Endodermal cell (in vitro differentiated cells): ENCODE measurements around the gene GRIK3. TPM values are rescaled to one million over a fixed set of nuclear protein-coding genes. Genes with fewer than 3 reads are reported as not detected.

Experiments
- DNase-seq: peaks from one replicate; pipeline ENCODE4 v3.0.0-alpha.2; 2017
- H3K27ac ChIP-seq: 2 replicates; pipeline ENCODE4 v1.5.1; 2013; ENCODE audit warnings: mild to moderate bottlenecking, low read depth, low read length, moderate library complexity
- H3K27me3 ChIP-seq: 2 replicates; pipeline ENCODE4 v1.6.1; 2013; ENCODE audit warnings: mild to moderate bottlenecking, low read length, moderate library complexity; ENCODE audit not compliant: insufficient read depth, control insufficient read depth, poor library complexity, severe bottlenecking
- H3K36me3 ChIP-seq: 2 replicates; pipeline ENCODE4 v1.7.0; 2013; ENCODE audit warnings: mild to moderate bottlenecking, low read length, moderate library complexity; ENCODE audit not compliant: control insufficient read depth, insufficient read depth
- H3K4me1 ChIP-seq: one replicate; pipeline ENCODE4 v1.7.0; 2013; ENCODE audit warnings: low read length; ENCODE audit not compliant: control insufficient read depth, insufficient read depth
- H3K4me3 ChIP-seq: 2 replicates; pipeline ENCODE4 v1.5.1; 2013; ENCODE audit warnings: mild to moderate bottlenecking, low read length, moderate library complexity
- H3K9ac ChIP-seq: 2 replicates; pipeline ENCODE4 v1.6.1; 2013; ENCODE audit warnings: mild to moderate bottlenecking, low read length, moderate library complexity; ENCODE audit not compliant: poor library complexity, severe bottlenecking; ENCODE audit errors: extremely low read depth
- H3K9me3 ChIP-seq: 2 replicates; pipeline ENCODE4 v1.6.1; 2013; ENCODE audit warnings: mild to moderate bottlenecking, low read length, moderate library complexity; ENCODE audit not compliant: control insufficient read depth
- H3K27ac Mint-ChIP-seq: 2 replicates; pipeline ENCODE4 v1.8.0; 2020; ENCODE audit warnings: mixed read lengths
- H3K27me3 Mint-ChIP-seq: 2 replicates; pipeline ENCODE4 v1.8.0; 2021; ENCODE audit warnings: mild to moderate bottlenecking, mixed read lengths; ENCODE audit not compliant: insufficient read depth
- H3K36me3 Mint-ChIP-seq: 2 replicates; pipeline ENCODE4 v1.8.0; 2020; ENCODE audit warnings: low read depth, mixed read lengths
- H3K4me1 Mint-ChIP-seq: 2 replicates; pipeline ENCODE4 v1.8.0; 2020; ENCODE audit warnings: mixed read lengths
- H3K4me3 Mint-ChIP-seq: 2 replicates; pipeline ENCODE4 v1.8.0; 2020; ENCODE audit warnings: mild to moderate bottlenecking, moderate library complexity, mixed read lengths
- H3K9me3 Mint-ChIP-seq: 2 replicates; pipeline ENCODE4 v1.8.0; 2020; ENCODE audit warnings: mild to moderate bottlenecking, mixed read lengths
- WGBS, 2 experiments: methylation state at CpG; one replicate each; pipeline versions ENCODE4 v1.1.5 to v1.1.7; 2013; ENCODE audit warnings: missing lambda C conversion rate in 2 of 2, mixed read lengths in 1 of 2; ENCODE audit not compliant: insufficient coverage in 1 of 2, insufficient read length in 1 of 2; 5-methylcytosine and 5-hydroxymethylcytosine counted together
- total RNA-seq, 2 donors: library from RNA; stranded (reverse); fragmentation: NEBNext Ultra II Directional in 1 of 2; extraction: Animal tissue kit (Norgen Biotek cat#: 25700) in 1 of 2; gene quantifications; 2 replicates in 1 of 2; 3 replicates in 1 of 2; pipeline ENCODE4 v1.2.1, GENCODE V29; 2021
- TF ChIP-seq, protein P1 (sequence below): fragments of 200-600 bp; sonication (generic); conservative IDR thresholded peaks from 2 replicates; pipeline ENCODE4 v1.5.0; 2021; ENCODE audit warnings: antibody characterized with exemption, mild to moderate bottlenecking

The GRIK3 gene
- total RNA-seq, 2 donors from 2014 or later = 13.4 to 32.4 TPM

DNA sequence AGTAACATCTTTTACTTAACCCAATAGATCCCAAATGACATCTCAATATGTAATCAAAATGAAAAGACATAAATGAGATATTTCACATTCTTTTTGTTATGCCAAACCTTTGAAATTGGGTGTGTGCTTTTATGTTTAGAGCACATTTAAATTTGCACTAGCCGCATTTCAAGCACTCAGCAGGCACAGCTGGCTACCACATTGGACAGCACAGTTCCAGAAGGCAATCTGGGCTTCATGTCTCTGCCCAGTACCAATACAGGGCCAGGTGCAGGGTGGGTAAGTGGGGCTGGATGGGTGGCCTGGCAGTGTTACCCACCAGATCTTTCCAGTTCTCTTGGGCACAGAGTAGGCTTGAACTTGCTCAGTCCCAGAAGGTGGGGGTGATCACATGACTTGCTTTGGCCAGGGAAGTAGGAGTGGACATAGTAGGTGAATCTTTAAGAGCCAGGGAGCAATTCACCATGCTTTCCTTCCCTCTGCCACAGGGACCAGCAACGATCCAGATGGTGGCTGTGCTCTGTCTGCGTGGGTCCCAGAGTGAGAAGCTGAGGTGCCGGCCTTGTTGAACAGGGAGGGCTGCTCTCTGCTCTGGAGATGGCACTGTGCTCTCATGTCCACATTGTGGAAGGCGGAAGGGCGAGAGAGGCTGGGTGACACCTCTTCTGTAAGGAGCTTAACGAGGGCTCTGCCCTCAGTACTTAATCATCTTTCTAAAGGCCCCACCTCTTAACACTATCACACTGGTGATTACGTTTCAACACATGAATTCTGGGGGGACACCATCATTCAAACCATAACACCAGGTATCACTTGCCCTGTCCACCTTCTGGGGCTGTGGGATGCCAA lies 261.4 kb downstream of the GRIK3 start:
- DNase-seq = no peak
- H3K27ac Mint-ChIP-seq = peak overlapping the region; percentile 42
- Histone ChIP-seq H3K27me3 (no peaks in the 10 kb centered on the region), H3K4me3 (no peak overlapping the region), H3K9me3 (no peaks in the 10 kb centered on the region), H3K4me1 (peaks cover 37% of the 10 kb centered on the region), H3K9ac (no peak overlapping the region), H3K27ac (no peak overlapping the region), H3K36me3 (no peaks in the 10 kb centered on the region)
- H3K4me3 Mint-ChIP-seq = no peak overlapping the region
- 85 to 87% methylated on average over 4 to 8 of the region's 8 CpGs for WGBS, 2 experiments
- H3K36me3 Mint-ChIP-seq = peaks cover 3% of the 10 kb centered on the region
- H3K9me3 Mint-ChIP-seq = no peaks in the 10 kb centered on the region
- H3K4me1 Mint-ChIP-seq = peaks cover 70% of the 10 kb centered on the region
- peaks cover 3% of the 10 kb centered on the region for H3K27me3 Mint-ChIP-seq
- TF ChIP-seq, protein P1, sequence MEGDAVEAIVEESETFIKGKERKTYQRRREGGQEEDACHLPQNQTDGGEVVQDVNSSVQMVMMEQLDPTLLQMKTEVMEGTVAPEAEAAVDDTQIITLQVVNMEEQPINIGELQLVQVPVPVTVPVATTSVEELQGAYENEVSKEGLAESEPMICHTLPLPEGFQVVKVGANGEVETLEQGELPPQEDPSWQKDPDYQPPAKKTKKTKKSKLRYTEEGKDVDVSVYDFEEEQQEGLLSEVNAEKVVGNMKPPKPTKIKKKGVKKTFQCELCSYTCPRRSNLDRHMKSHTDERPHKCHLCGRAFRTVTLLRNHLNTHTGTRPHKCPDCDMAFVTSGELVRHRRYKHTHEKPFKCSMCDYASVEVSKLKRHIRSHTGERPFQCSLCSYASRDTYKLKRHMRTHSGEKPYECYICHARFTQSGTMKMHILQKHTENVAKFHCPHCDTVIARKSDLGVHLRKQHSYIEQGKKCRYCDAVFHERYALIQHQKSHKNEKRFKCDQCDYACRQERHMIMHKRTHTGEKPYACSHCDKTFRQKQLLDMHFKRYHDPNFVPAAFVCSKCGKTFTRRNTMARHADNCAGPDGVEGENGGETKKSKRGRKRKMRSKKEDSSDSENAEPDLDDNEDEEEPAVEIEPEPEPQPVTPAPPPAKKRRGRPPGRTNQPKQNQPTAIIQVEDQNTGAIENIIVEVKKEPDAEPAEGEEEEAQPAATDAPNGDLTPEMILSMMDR = no peak

DNA sequence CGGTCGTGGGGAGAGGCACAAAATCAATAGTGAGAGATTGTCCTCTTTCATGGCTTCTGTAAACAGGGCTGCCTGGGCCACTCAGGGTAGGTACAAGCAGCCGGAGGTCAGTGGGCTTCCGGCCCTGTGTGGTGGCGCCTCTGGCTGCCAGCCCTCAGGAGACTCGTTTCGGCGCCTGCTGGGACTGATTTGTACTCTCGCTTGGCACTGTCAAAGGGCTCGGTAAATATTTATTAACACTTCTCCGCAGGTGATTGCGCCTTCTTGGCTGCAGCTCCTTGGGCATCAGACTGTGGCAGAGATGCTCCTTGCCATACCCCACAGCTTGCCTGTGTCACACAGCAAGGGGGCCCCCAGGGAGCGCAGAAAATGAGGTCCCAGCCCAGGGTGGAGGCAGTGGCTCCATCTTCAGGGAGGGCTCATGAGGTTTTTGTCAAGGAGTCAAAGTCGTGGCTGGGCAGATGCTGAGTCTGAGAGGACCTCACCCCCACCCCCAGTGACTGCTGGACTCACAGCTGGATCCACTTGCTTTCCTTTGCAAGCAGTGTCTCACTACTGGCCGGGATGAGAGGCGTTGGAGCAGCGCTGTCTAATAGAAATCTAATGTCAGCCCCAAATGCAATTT lies 262.5 kb downstream of the GRIK3 start:
- H3K27me3 ChIP-seq = no peaks in the 10 kb centered on the region
- WGBS, 2 experiments = 15 to 31% methylated on average over 8 to 17 of the region's 17 CpGs
- H3K4me1 Mint-ChIP-seq = peaks cover 70% of the 10 kb centered on the region
- peaks cover 3% of the 10 kb centered on the region for H3K36me3 Mint-ChIP-seq
- H3K9me3 Mint-ChIP-seq = no peaks in the 10 kb centered on the region
- H3K4me1 ChIP-seq = peaks cover 38% of the 10 kb centered on the region
- no peak overlapping the region for H3K27ac ChIP-seq
- H3K9me3 ChIP-seq = no peaks in the 10 kb centered on the region
- H3K36me3 ChIP-seq = no peaks in the 10 kb centered on the region
- H3K4me3 Mint-ChIP-seq = peak overlapping the region; percentile 60
- peak overlapping the region; percentile 92 for H3K27ac Mint-ChIP-seq
- DNase-seq = peak; percentile 87
- H3K27me3 Mint-ChIP-seq = peaks cover 3% of the 10 kb centered on the region
- peak overlapping the region; percentile 59 for H3K4me3 ChIP-seq
- no peak overlapping the region for H3K9ac ChIP-seq
- TF ChIP-seq, protein P1 = peak; percentile 41

DNA sequence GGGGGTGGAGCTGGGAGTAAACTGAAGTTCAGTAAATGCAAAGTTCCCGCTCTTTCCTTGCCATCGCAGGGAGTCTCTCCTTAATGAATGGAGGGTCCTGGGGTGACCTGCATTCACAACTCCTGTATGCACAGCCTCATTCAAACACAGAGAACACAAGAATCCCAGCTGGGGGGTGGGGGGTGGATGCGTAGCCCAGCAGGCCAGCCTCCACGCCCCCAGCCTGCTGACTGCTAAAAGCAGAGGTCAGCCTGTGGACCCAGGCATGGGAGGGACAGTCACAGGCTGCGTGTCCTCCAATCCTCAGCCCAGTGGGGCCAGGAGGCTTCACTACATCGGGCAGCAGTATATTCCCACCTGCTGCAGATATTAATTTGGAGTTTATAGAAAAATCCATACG lies 263.1 kb downstream of the GRIK3 start:
- H3K27ac Mint-ChIP-seq = peak overlapping the region; percentile 92
- no peak overlapping the region for H3K9ac ChIP-seq
- peaks cover 3% of the 10 kb centered on the region for H3K27me3 Mint-ChIP-seq
- DNase-seq = peak; percentile 93
- peaks cover 70% of the 10 kb centered on the region for H3K4me1 Mint-ChIP-seq
- no peaks in the 10 kb centered on the region for H3K9me3 ChIP-seq
- TF ChIP-seq, protein P1 = no peak
- no peaks in the 10 kb centered on the region for H3K27me3 ChIP-seq
- H3K4me1 ChIP-seq = peaks cover 43% of the 10 kb centered on the region
- peaks cover 3% of the 10 kb centered on the region for H3K36me3 Mint-ChIP-seq
- H3K9me3 Mint-ChIP-seq = no peaks in the 10 kb centered on the region
- H3K4me3 Mint-ChIP-seq = peak overlapping the region; percentile 60
- WGBS, 2 experiments = 4 to 19% methylated on average over 3 to 7 of the region's 7 CpGs
- no peak overlapping the region for H3K27ac ChIP-seq
- no peaks in the 10 kb centered on the region for H3K36me3 ChIP-seq
- peak overlapping the region; percentile 59 for H3K4me3 ChIP-seq
